ENCODE data around the gene PGLYRP1.

PGLYRP1 gene

DNA sequence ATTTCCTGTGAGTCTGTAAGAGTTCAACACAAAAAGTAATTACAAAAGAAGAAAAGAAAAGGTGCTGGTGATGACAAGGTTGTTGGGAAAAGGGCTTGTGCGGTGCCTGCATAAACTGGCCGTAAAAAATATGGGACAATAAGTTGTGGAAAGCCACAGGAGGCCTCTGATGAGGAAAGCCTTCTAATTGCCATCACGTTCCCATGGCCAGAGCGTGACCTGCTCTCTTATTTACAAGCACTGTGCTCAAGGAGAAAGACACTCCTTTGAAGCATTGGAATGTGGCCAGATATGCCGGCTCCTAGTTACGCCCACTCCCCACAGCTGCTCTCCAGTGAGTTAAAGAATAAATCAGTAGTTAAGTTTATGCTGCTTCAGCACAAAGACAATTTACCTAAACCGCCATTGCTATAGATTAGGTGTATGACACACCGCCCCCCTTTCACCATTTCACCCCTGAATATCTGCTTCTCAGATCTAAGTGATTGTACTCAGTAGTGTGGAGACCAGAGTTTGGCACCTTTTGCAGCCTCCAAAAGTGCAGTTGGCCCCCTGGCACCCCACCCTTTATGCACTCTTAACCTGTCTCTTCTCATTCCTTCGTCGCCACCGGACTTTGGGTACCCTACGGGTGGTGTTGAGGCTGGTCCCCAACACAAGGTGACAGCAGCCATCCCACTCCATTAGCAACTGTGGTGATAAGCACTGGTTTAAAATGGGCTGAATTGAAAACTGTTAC, 8.1 kb upstream of the PGLYRP1 start:
- H3K27ac ChIP-seq, result no peak overlapping the region
- TF ChIP-seq, protein P1, sequence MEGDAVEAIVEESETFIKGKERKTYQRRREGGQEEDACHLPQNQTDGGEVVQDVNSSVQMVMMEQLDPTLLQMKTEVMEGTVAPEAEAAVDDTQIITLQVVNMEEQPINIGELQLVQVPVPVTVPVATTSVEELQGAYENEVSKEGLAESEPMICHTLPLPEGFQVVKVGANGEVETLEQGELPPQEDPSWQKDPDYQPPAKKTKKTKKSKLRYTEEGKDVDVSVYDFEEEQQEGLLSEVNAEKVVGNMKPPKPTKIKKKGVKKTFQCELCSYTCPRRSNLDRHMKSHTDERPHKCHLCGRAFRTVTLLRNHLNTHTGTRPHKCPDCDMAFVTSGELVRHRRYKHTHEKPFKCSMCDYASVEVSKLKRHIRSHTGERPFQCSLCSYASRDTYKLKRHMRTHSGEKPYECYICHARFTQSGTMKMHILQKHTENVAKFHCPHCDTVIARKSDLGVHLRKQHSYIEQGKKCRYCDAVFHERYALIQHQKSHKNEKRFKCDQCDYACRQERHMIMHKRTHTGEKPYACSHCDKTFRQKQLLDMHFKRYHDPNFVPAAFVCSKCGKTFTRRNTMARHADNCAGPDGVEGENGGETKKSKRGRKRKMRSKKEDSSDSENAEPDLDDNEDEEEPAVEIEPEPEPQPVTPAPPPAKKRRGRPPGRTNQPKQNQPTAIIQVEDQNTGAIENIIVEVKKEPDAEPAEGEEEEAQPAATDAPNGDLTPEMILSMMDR (conservative IDR thresholded peaks at IDR 0.05; ENCODE audit: low read depth), result no peak
- no peak for DNase-seq (ENCODE audit: low spot score)
- ChIA-PET CTCF (no interaction called here), POLR2A (ENCODE audit: low non-redundant PET) (no interaction called here)

DNA sequence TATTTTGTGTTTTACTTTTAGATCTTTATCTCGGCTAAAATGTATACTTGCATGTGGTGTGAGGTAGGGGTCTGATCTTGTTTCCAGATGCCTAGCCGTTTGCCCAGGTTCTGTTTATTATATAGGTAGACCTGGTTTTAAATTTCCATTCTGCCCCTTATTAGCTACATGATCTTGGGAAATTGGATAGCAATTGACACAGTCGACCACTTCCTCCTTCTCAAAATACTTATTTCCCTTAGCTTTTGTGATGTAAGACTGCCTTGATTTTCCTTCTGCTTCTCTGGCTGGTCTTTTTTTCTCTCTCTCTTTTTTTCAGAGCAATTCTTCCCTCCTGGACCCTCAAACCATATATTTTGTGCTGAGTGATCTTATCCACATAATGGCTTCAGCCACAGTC, 3.0 kb upstream of the PGLYRP1 start:
- no peak for DNase-seq (ENCODE audit: low spot score)
- CTCF ChIA-PET, result interaction anchor here (0.8 to 4.1 kb wide), 4 partner anchors 9 to 53 kb away, joined by 3 to 20 read pairs (median 4); partner anchors contain the start of gene IGFL4
- TF ChIP-seq, protein P1 (conservative IDR thresholded peaks at IDR 0.05; ENCODE audit: low read depth), result no peak
- no peak overlapping the region for H3K27ac ChIP-seq
- POLR2A ChIA-PET (ENCODE audit: low non-redundant PET), result no interaction called here

DNA sequence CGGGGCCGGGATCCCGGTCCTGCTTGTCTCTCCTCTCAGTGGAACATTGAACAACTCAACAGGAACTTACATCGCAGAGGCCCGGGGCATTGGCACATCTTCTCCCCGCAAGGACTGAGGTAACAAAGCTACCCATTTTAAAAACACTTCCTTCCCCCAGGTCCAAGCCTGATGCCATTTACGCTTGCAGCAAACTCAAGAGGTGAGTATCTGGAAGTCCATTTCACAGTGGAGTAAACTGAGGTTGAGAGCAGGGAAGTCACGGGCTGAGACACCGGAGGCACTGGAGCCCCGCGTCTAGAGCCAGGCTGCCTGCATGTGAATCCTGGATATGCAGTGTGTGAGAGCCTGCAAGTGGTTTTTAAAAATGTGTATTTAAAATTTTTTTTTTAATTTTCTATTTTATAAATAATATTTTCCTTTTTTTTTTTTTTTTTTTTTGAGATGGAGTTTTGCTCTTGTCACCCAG, 492 bp upstream of the PGLYRP1 start:
- H3K27ac ChIP-seq, result no peak overlapping the region
- CTCF ChIA-PET, result interaction anchor here (0.7 to 4.1 kb wide), 5 partner anchors 54 to 271 kb away, joined by 3 to 20 read pairs (median 5); no protein-coding TSS in a partner anchor
- POLR2A ChIA-PET (ENCODE audit: low non-redundant PET), result no interaction called here
- DNase-seq (ENCODE audit: low spot score), result no peak
- TF ChIP-seq, protein P1 (conservative IDR thresholded peaks at IDR 0.05; ENCODE audit: low read depth), result no peak

DNA sequence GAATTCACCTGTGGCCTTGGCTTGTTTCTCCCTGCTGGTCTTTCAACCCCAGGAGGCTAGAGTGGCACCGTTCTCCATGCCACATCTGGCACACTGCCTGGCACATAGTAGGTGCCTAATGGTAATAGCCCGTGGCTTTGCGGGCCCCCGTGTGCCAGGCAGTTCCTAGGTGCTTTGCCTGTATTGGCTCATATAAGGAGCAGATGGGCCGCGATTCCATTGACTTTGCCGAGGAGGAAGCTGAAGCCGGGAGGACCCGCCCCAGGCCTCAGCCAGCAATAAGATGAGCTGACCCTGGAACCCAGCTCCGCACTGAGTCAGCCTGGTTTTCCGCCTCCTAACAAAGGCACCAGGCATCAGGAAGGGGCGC, 807 bp downstream of the PGLYRP1 start:
- TF ChIP-seq, protein P1 (conservative IDR thresholded peaks at IDR 0.05; ENCODE audit: low read depth), result no peak
- CTCF ChIA-PET, result interaction anchor here (0.6 kb wide), 1 partner anchor 91 kb away, joined by 4 read pairs; no protein-coding TSS in a partner anchor
- DNase-seq (ENCODE audit: low spot score), result no peak
- peak overlapping the region; percentile 67 for H3K27ac ChIP-seq
- POLR2A ChIA-PET (ENCODE audit: low non-redundant PET), result no interaction called here

DNA sequence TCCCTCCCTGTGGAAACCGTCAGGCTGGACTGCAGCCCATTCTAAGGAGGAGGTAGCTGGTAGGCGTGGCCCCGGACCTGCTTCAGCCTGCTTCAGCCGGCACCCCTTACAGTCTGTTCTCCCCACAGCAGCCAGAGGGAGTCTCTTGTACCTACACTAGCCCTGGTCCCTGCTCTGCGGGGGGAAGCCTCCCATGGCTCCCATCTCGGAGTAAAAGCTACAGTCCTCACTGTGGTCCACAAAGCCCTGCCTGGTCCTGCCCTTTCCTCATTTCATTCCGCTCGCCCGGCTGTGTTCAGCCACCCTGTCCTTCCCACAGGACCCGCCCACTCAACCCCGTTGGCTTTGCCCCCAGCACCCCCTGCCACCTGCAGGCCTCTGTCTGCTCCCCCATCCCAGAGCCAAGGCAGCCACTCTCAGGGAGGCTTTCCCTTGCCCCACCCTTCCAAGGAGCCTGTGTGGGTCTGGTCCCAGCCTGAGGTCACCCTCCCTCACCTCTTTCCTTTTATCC, 1.3 kb downstream of the PGLYRP1 start:
- TF ChIP-seq, protein P1 (conservative IDR thresholded peaks at IDR 0.05; ENCODE audit: low read depth), result peak; percentile 30; the same call in 1 of the 2 replicates
- H3K27ac ChIP-seq, result peak overlapping the region; percentile 67
- CTCF ChIA-PET, result interaction anchor here (2.2 kb wide), 1 partner anchor 12 kb away, joined by 8 read pairs; no protein-coding TSS in a partner anchor
- POLR2A ChIA-PET (ENCODE audit: low non-redundant PET), result no interaction called here
- no peak for DNase-seq (ENCODE audit: low spot score)

DNA sequence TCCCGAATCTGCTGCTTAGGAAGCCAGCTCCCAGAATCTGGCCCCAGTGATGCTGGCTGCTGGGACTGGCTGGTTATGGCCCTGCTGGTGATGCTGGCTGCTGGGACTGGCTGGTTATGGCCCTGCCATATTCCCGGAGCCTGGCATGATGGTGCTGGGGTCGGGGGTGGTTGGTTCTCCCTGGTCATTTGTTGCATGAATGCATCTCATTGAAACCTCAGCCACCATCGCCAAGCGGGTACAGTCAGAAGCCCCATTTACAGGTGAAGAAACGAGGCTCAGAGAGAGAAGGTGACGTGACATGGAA, 2.1 kb downstream of the PGLYRP1 start:
- TF ChIP-seq, protein P1 (conservative IDR thresholded peaks at IDR 0.05; ENCODE audit: low read depth), result no peak
- no peak for DNase-seq (ENCODE audit: low spot score)
- peak overlapping the region; percentile 67 for H3K27ac ChIP-seq
- POLR2A ChIA-PET (ENCODE audit: low non-redundant PET), result no interaction called here
- CTCF ChIA-PET, result interaction anchor here (0.6 to 2.8 kb wide), 4 partner anchors 8 to 509 kb away, joined by 3 to 13 read pairs (median 6); no protein-coding TSS in a partner anchor

All from RWPE1 (cell line).